H1 (cell line): ENCODE measurements around the gene SOWAHC. TPM values are rescaled to one million over a fixed set of nuclear protein-coding genes. Genes with fewer than 3 reads are reported as not detected.

Experiments used
- CTCF ChIA-PET: fragments of 300-600 bp; sonication (Branson Sonifier 250); formaldehyde crosslinking; loops from one replicate; lab custom pipeline; 2021; ENCODE audit not compliant: partially characterized antibody; lab: Charles Lee
- POLR2A ChIA-PET: fragments of 300-600 bp; sonication (Branson Sonifier 250); formaldehyde crosslinking; loops from one replicate; lab custom pipeline; 2021; ENCODE audit warnings: inconsistent platforms; ENCODE audit not compliant: partially characterized antibody; lab: Charles Lee
- DNase-seq, 2 experiments: peaks; one replicate each; pipeline versions ENCODE4 v3.0.0 to v3.0.0-alpha.2; 2010 to 2022; ENCODE audit warnings: low spot score in 2 of 2, low read depth in 1 of 2, mixed read lengths in 1 of 2
- FAIRE-seq: peaks from 2 replicates; lab custom pipeline; 2011; peaks lifted over from hg19 to GRCh38; lab: Jason Lieb, UNC
- H2AFZ ChIP-seq: 2 replicates; pipeline ENCODE4 v1.8.1; 2012; ENCODE audit warnings: low read length, inconsistent platforms
- H2AK5ac ChIP-seq: 2 replicates; pipeline ENCODE4 v1.6.1; 2013; ENCODE audit warnings: low read depth, low read length
- H2BK120ac ChIP-seq: replicated peaks from 2 replicates; pipeline ENCODE3; 2013; ENCODE audit warnings: low read depth, low read length, inconsistent platforms
- H2BK12ac ChIP-seq: 2 replicates; pipeline ENCODE4 v1.6.1; 2013; ENCODE audit warnings: low read depth, low read length
- H2BK15ac ChIP-seq: 2 replicates; pipeline ENCODE4 v1.6.1; 2013; ENCODE audit warnings: low read length
- H2BK20ac ChIP-seq: 2 replicates; pipeline ENCODE4 v1.6.1; 2013; ENCODE audit warnings: low read length
- H2BK5ac ChIP-seq: 2 replicates; pipeline ENCODE4 v1.6.1; 2013; ENCODE audit warnings: low read depth, low read length
- H3K14ac ChIP-seq: 2 replicates; pipeline ENCODE4 v1.6.1; 2013; ENCODE audit warnings: inconsistent platforms; ENCODE audit not compliant: insufficient read length
- H3K18ac ChIP-seq: 2 replicates; pipeline ENCODE4 v1.6.1; 2013; ENCODE audit warnings: low read length; ENCODE audit errors: extremely low read depth
- H3K23ac ChIP-seq: 2 replicates; pipeline ENCODE4 v1.6.1; 2013; ENCODE audit warnings: inconsistent platforms; ENCODE audit not compliant: insufficient read length
- H3K23me2 ChIP-seq: 2 replicates; pipeline ENCODE4 v1.6.1; 2013; ENCODE audit warnings: low read depth, low read length
- H3K27ac ChIP-seq: 2 replicates; pipeline ENCODE4 v1.6.1; 2011; ENCODE audit warnings: low read depth, low read length, inconsistent platforms
- H3K27me3 ChIP-seq, 4 experiments: replicated peaks in 1 of 4; 1 replicate in 1 of 4; 2 replicates in 3 of 4; pipeline versions ENCODE4 v1.6.1 to v1.8.1; 2011 to 2013; ENCODE audit warnings: low read length in 3 of 4, mild to moderate bottlenecking in 3 of 4, inconsistent platforms in 2 of 4, mixed read lengths in 2 of 4, moderate library complexity in 1 of 4; ENCODE audit not compliant: control insufficient read depth in 3 of 4, insufficient read depth in 3 of 4; ENCODE audit errors: extremely low read depth in 1 of 4
- H3K36me3 ChIP-seq, 4 experiments: 2 replicates each; pipeline versions ENCODE4 v1.6.1 to v1.8.1; 2011 to 2013; ENCODE audit warnings: mild to moderate bottlenecking in 4 of 4, low read length in 3 of 4, moderate library complexity in 2 of 4, control low read depth in 1 of 4, inconsistent platforms in 1 of 4; ENCODE audit not compliant: insufficient read depth in 4 of 4, control insufficient read depth in 2 of 4
- H3K4ac ChIP-seq: replicated peaks from 2 replicates; pipeline ENCODE3; 2013; ENCODE audit warnings: low read length, low read depth, mixed read lengths, inconsistent platforms; ENCODE audit not compliant: insufficient read length
- H3K4me1 ChIP-seq, 4 experiments: replicated peaks in 1 of 4; 1 replicate in 1 of 4; 2 replicates in 3 of 4; pipeline versions ENCODE4 v1.6.1 to v1.8.1; 2011 to 2013; ENCODE audit warnings: low read length in 3 of 4, inconsistent platforms in 2 of 4, mixed read lengths in 1 of 4; ENCODE audit not compliant: insufficient read depth in 4 of 4, control insufficient read depth in 3 of 4
- H3K4me2 ChIP-seq, 2 experiments: 2 replicates each; pipeline versions ENCODE4 v1.6.1 to v1.8.1; 2011 to 2013; ENCODE audit warnings: low read depth in 2 of 2, low read length in 2 of 2, control low read depth in 1 of 2, inconsistent platforms in 1 of 2, mild to moderate bottlenecking in 1 of 2; ENCODE audit not compliant: insufficient read depth in 1 of 2
- H3K4me3 ChIP-seq, 4 experiments: fragments of 200-600, 300-600 bp in 1 of 4; sonication (generic), shearing (Covaris generic), sonication (Bioruptor Twin) in 1 of 4; 2 replicates each; pipeline versions ENCODE4 v1.5.1 to v1.8.1; 2011 to 2016; ENCODE audit warnings: low read length in 4 of 4, low read depth in 3 of 4, control low read depth in 2 of 4, inconsistent platforms in 2 of 4, mild to moderate bottlenecking in 2 of 4, mixed read lengths in 1 of 4, moderate library complexity in 1 of 4; ENCODE audit not compliant: insufficient read depth in 2 of 4; ENCODE audit errors: extremely low read depth in 1 of 4
- H3K56ac ChIP-seq: replicated peaks from 2 replicates; pipeline ENCODE3; 2013; ENCODE audit warnings: low read depth, mild to moderate bottlenecking, mixed read lengths, low read length, inconsistent platforms; ENCODE audit not compliant: insufficient read length
- H3K79me1 ChIP-seq: 2 replicates; pipeline ENCODE4 v1.6.1; 2013; ENCODE audit warnings: low read depth, low read length, control low read depth
- H3K79me2 ChIP-seq, 2 experiments: 2 replicates each; pipeline versions ENCODE4 v1.6.1 to v1.8.1; 2012 to 2013; ENCODE audit warnings: low read length in 2 of 2, mild to moderate bottlenecking in 2 of 2, inconsistent platforms in 1 of 2; ENCODE audit not compliant: insufficient read depth in 2 of 2, control insufficient read depth in 1 of 2
- H3K9ac ChIP-seq, 4 experiments: replicated peaks in 1 of 4; 1 replicate in 1 of 4; 2 replicates in 3 of 4; pipeline versions ENCODE4 v1.6.1 to v1.8.1; 2011 to 2013; ENCODE audit warnings: low read depth in 3 of 4, low read length in 3 of 4, control low read depth in 2 of 4, mild to moderate bottlenecking in 2 of 4, moderate library complexity in 2 of 4, inconsistent platforms in 1 of 4; ENCODE audit errors: extremely low read depth in 1 of 4
- H3K9me3 ChIP-seq, 2 experiments: 2 replicates each; pipeline versions ENCODE4 v1.6.1 to v1.8.1; 2012 to 2013; ENCODE audit warnings: mild to moderate bottlenecking in 2 of 2, moderate library complexity in 2 of 2, control low read depth in 1 of 2, inconsistent platforms in 1 of 2, low read depth in 1 of 2, low read length in 1 of 2, mixed read lengths in 1 of 2; ENCODE audit not compliant: insufficient read depth in 2 of 2
- H4K20me1 ChIP-seq, 2 experiments: replicated peaks in 1 of 2; 2 replicates each; pipeline versions ENCODE3 to v1.8.1; 2011 to 2013; ENCODE audit warnings: inconsistent platforms in 2 of 2, low read length in 2 of 2, mild to moderate bottlenecking in 1 of 2; ENCODE audit not compliant: insufficient read depth in 2 of 2, control insufficient read depth in 1 of 2
- H4K5ac ChIP-seq: 2 replicates; pipeline ENCODE4 v1.6.1; 2013; ENCODE audit warnings: low read length, low read depth, mixed read lengths, inconsistent platforms; ENCODE audit not compliant: insufficient read length
- H4K8ac ChIP-seq: 2 replicates; pipeline ENCODE4 v1.8.0; 2013; ENCODE audit warnings: mild to moderate bottlenecking, moderate library complexity, low read length, inconsistent platforms; ENCODE audit not compliant: insufficient read depth; ENCODE audit errors: extremely low read depth
- H4K91ac ChIP-seq: replicated peaks from 2 replicates; pipeline ENCODE3; 2013; ENCODE audit warnings: low read length, mixed read lengths, inconsistent platforms; ENCODE audit not compliant: insufficient read length
- ASH2L ChIP-seq: fragments of 200-600, 300-600 bp; sonication (generic); IDR thresholded peaks from one replicate; pipeline ENCODE4 v1.7.1; 2017; ENCODE audit warnings: low read length
- CBX5 ChIP-seq: fragments of 300-800, 300-1000 bp; sonication (generic); IDR thresholded peaks from 2 replicates; pipeline ENCODE4 v1.7.1; 2016; ENCODE audit warnings: antibody characterized with exemption, low read length, low read depth
- CEBPB ChIP-seq: IDR thresholded peaks from 2 replicates; pipeline ENCODE4 v1.6.1; 2012; ENCODE audit warnings: low read depth, low read length
- EZH2 ChIP-seq: fragments of 200-600 bp; sonication (generic); IDR thresholded peaks from 2 replicates; pipeline ENCODE4 v1.7.1; 2012; ENCODE audit warnings: low read depth, mild to moderate bottlenecking, moderate library complexity, low read length, inconsistent platforms; ENCODE audit not compliant: severe bottlenecking
- FOSL1 ChIP-seq: IDR thresholded peaks from 2 replicates; pipeline ENCODE4 v1.6.1; 2011; ENCODE audit warnings: mild to moderate bottlenecking, low read depth, low read length, moderate library complexity; ENCODE audit not compliant: insufficient read depth
- HDAC2 ChIP-seq, 2 experiments: fragments of 300-600 bp in 1 of 2; sonication (generic) in 1 of 2; IDR thresholded peaks; 2 replicates each; pipeline ENCODE4 v1.6.1; 2011 to 2012; ENCODE audit warnings: low read depth in 2 of 2, low read length in 2 of 2, mild to moderate bottlenecking in 2 of 2, moderate library complexity in 2 of 2, borderline replicate concordance in 1 of 2, inconsistent platforms in 1 of 2
- MAFK ChIP-seq: IDR thresholded peaks from 2 replicates; pipeline ENCODE4 v1.6.1; 2012; ENCODE audit warnings: low read depth, mild to moderate bottlenecking, improper control_type of control experiment, low read length
- POLR2A ChIP-seq, 2 experiments: IDR thresholded peaks; 1 replicate in 1 of 2; 2 replicates in 1 of 2; pipeline ENCODE4 v1.6.1; 2011; ENCODE audit warnings: low read depth in 2 of 2, low read length in 2 of 2, mild to moderate bottlenecking in 2 of 2; ENCODE audit errors: control extremely low read depth in 1 of 2
- RBBP5 ChIP-seq: IDR thresholded peaks from 2 replicates; pipeline ENCODE4 v1.7.1; 2012; ENCODE audit warnings: low read depth, mild to moderate bottlenecking, inconsistent platforms, low read length, moderate library complexity, borderline replicate concordance
- RXRA ChIP-seq: IDR thresholded peaks from 2 replicates; pipeline ENCODE4 v1.6.1; 2011; ENCODE audit warnings: low read depth, mild to moderate bottlenecking, low read length, moderate library complexity; ENCODE audit not compliant: insufficient read depth
- WGBS, 2 experiments: shearing (Covaris generic) in 1 of 2; methylation state at CpG; one replicate each; pipeline versions ENCODE4 v1.1.6 to v1.1.7; 2013 to 2015; ENCODE audit warnings: low lambda C conversion rate in 2 of 2, mixed read lengths in 2 of 2, inconsistent platforms in 1 of 2, low coverage in 1 of 2, missing lambda C conversion rate in 1 of 2; ENCODE audit not compliant: insufficient replicate concordance in 2 of 2, insufficient coverage in 1 of 2, insufficient read length in 1 of 2; ENCODE audit errors: extremely low coverage in 1 of 2, missing lambda C conversion rate in 1 of 2; 5-methylcytosine and 5-hydroxymethylcytosine counted together
- polyA plus RNA-seq, 7 experiments: library from polyadenylated mRNA; depleted of rRNA in 3 of 7; stranded (reverse) in 5 of 7; unstranded in 2 of 7; fragments of >200 nt in 5 of 7; fragments of 200-250 nt in 2 of 7; gene quantifications; 1 replicate in 5 of 7; 2 replicates in 1 of 7; 4 replicates in 1 of 7; pipeline versions ENCODE4 v1.2.1 to v1.2.3, GENCODE V29; 2011 to 2013; ENCODE audit warnings: missing spikeins in 2 of 7, mixed read lengths in 2 of 7
- total RNA-seq: library from RNA; stranded (reverse); fragmentation: NEBNext Ultra II Directional; extraction: Animal tissue kit (Norgen Biotek cat#: 25700); gene quantifications from 2 replicates; pipeline ENCODE4 v1.2.1, GENCODE V29; 2021

The SOWAHC gene
- total and polyA plus RNA-seq, 2 of the 8 experiments (the other 6 are each of a cell fraction or from before 2014, with no cell fraction given) = 3.1 to 17.8 TPM

DNA sequence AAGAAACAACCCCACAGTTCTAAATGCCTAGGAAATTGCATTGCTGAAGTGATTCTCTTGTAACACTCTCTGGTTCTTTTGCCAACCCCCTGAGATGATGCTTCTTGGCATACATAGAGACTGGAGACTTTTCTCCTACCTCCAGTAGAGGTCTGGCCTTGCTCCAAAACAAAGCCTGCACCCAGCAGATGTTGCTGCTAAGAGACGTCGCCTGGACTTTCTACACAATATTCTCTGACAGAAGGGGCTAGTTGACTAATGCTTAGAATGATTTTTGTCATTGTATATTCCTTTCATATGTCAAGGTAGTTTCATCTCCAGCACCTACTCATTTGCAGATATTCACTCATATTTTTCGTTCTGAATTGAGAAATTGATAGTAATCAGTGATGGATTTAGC, 24.6 kb downstream of the SOWAHC start:
- no peak for DNase-seq
- H3K79me1 ChIP-seq = no peaks in the 10 kb centered on the region
- CTCF ChIA-PET = interaction anchor here (0.7 to 1.3 kb wide), 2 partner anchors 15 to 97 kb away, joined by 3 read pairs; no protein-coding TSS in a partner anchor
- TF ChIP-seq EZH2 (no peak), CEBPB (no peak), HDAC2 (IDR thresholded peaks at IDR 0.05; ENCODE audit: borderline replicate concordance in 1 of 2, low read depth in 2 of 2, low read length in 2 of 2) (no peak), CBX5 (no peak), FOSL1 (no peak), ASH2L (no peak), MAFK (no peak), POLR2A (IDR thresholded peaks at IDR 0.05; ENCODE audit: control extremely low read depth in 1 of 2, low read depth in 2 of 2, low read length in 2 of 2) (no peak), RBBP5 (no peak), RXRA (no peak)
- no peak overlapping the region for H2BK5ac ChIP-seq
- H3K4me2 ChIP-seq = no peak overlapping the region
- H3K18ac ChIP-seq = no peak overlapping the region
- H3K56ac ChIP-seq = no peak overlapping the region
- no peak overlapping the region for H3K4me3 ChIP-seq
- H3K36me3 ChIP-seq = no peaks in the 10 kb centered on the region
- H4K5ac ChIP-seq = no peak overlapping the region
- 89% methylated on average over 3 of the region's 3 CpGs; no CpG with 5 or more reads in 1 of the 2 experiments for WGBS, 2 experiments
- no peaks in the 10 kb centered on the region for H3K27me3 ChIP-seq
- H3K14ac ChIP-seq = no peak overlapping the region
- H3K4ac ChIP-seq = no peak overlapping the region
- FAIRE-seq = no peak
- no peak overlapping the region for H4K91ac ChIP-seq
- no peak overlapping the region for H3K27ac ChIP-seq
- H3K4me1 ChIP-seq = no peaks in the 10 kb centered on the region
- no peak overlapping the region for H3K23ac ChIP-seq
- no peak overlapping the region for H3K9ac ChIP-seq
- no peaks in the 10 kb centered on the region for H3K9me3 ChIP-seq
- H3K79me2 ChIP-seq = no peaks in the 10 kb centered on the region
- POLR2A ChIA-PET = no interaction called here
- no peak overlapping the region for H2BK15ac ChIP-seq
- H2BK12ac ChIP-seq = no peak overlapping the region
- H2AK5ac ChIP-seq = no peak overlapping the region
- no peak overlapping the region for H4K8ac ChIP-seq
- H2BK120ac ChIP-seq = no peak overlapping the region
- H4K20me1 ChIP-seq = no peaks in the 10 kb centered on the region
- no peaks in the 10 kb centered on the region for H3K23me2 ChIP-seq
- no peak overlapping the region for H2BK20ac ChIP-seq
- no peak overlapping the region for H2AFZ ChIP-seq
